Mesendoderm (in vitro differentiated cells): Measurements from ENCODE around the gene ARFGEF3.

Source experiments
- DNase-seq: peaks from one replicate; pipeline ENCODE4 v3.0.0; 2013
- H2AK5ac ChIP-seq: 2 replicates; pipeline ENCODE4 v1.6.1; 2013; ENCODE audit warnings: low read length, inconsistent platforms
- H2BK120ac ChIP-seq: 2 replicates; pipeline ENCODE4 v1.6.1; 2013; ENCODE audit warnings: low read depth, mild to moderate bottlenecking, low read length, moderate library complexity, mixed read lengths
- H2BK15ac ChIP-seq: replicated peaks from 2 replicates; pipeline ENCODE4 v1.6.1; 2013; ENCODE audit warnings: low read depth, mild to moderate bottlenecking, moderate library complexity
- H2BK5ac ChIP-seq: 2 replicates; pipeline ENCODE4 v1.6.1; 2013; ENCODE audit warnings: low read length, inconsistent platforms
- H3K18ac ChIP-seq: 2 replicates; pipeline ENCODE4 v1.6.1; 2013; ENCODE audit warnings: mild to moderate bottlenecking, low read length, mixed read lengths
- H3K23ac ChIP-seq: one replicate; pipeline ENCODE4 v1.6.1; 2013; ENCODE audit warnings: low read length
- H3K27ac ChIP-seq: 2 replicates; pipeline ENCODE4 v1.5.1; 2013; ENCODE audit warnings: low read depth, mild to moderate bottlenecking, inconsistent platforms, low read length, moderate library complexity
- H3K27me3 ChIP-seq: 2 replicates; pipeline ENCODE4 v1.6.1; 2013; ENCODE audit warnings: low read length, control low read depth, mild to moderate bottlenecking, inconsistent platforms; ENCODE audit not compliant: insufficient read depth, poor library complexity
- H3K36me3 ChIP-seq: 2 replicates; pipeline ENCODE4 v1.6.1; 2013; ENCODE audit warnings: low read length, inconsistent platforms; ENCODE audit not compliant: control insufficient read depth, insufficient read depth
- H3K4ac ChIP-seq: one replicate; pipeline ENCODE4 v1.6.1; 2013; ENCODE audit warnings: low read depth, mild to moderate bottlenecking, low read length, moderate library complexity
- H3K4me1 ChIP-seq: 2 replicates; pipeline ENCODE4 v1.6.1; 2013; ENCODE audit warnings: low read depth, low read length, inconsistent platforms; ENCODE audit not compliant: control insufficient read depth
- H3K4me2 ChIP-seq: 2 replicates; pipeline ENCODE4 v1.6.1; 2013; ENCODE audit warnings: low read length
- H3K4me3 ChIP-seq: 2 replicates; pipeline ENCODE4 v1.5.1; 2013; ENCODE audit warnings: mild to moderate bottlenecking, low read length
- H3K56ac ChIP-seq: one replicate; pipeline ENCODE4 v1.6.1; 2013; ENCODE audit warnings: low read length
- H3K79me1 ChIP-seq: 2 replicates; pipeline ENCODE4 v1.6.1; 2013; ENCODE audit warnings: low read length, inconsistent platforms
- H3K79me2 ChIP-seq: 2 replicates; pipeline ENCODE4 v1.6.1; 2013; ENCODE audit warnings: mild to moderate bottlenecking, low read length; ENCODE audit not compliant: control insufficient read depth, insufficient read depth
- H3K9ac ChIP-seq: 2 replicates; pipeline ENCODE4 v1.6.1; 2013; ENCODE audit warnings: low read length, inconsistent platforms
- H4K5ac ChIP-seq: one replicate; pipeline ENCODE4 v1.6.1; 2013; ENCODE audit warnings: low read length
- H4K8ac ChIP-seq: one replicate; pipeline ENCODE4 v1.6.1; 2013; ENCODE audit warnings: low read depth, mild to moderate bottlenecking, control low read depth, low read length, moderate library complexity
- WGBS: extraction: QIAGEN DNeasy Blood & Tissue Kit; methylation state at CpG from one replicate; pipeline ENCODE4 v1.1.7; 2013; ENCODE audit warnings: low lambda C conversion rate, missing lambda C conversion rate; ENCODE audit not compliant: insufficient coverage; ENCODE audit errors: extremely low coverage; 5-methylcytosine and 5-hydroxymethylcytosine counted together

ARFGEF3 gene

DNA sequence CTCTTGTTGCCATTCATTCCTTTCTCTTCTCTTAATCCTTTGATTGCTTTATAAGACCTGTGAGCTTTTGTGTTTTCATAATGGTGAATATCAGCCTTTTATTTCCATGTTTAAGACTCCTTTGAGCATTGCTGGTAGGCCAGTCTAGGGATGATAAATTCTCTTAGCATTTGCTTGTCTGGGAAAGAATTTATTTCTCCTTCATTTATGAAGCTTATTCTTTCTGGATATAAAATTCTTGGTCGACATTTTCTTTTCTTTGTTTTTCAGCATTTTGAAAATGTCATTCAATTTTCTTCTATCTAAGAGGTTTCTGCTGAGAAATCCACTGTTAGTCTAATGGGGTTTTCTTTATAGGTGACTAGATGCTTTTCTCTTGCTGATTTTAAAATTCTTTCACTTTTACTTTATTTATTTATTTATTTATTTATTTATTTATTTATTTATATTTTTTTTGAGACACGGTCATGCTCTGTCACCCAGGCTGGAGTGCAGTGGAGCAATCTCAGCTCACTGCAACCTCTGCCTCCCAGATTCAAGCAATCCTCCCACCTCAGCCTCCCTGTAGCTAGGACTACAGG, 15.0 kb downstream of the ARFGEF3 start:
- no peak overlapping the region for H3K4me2 ChIP-seq
- no peak overlapping the region for H3K4me3 ChIP-seq
- no peak overlapping the region for H3K56ac ChIP-seq
- H2BK15ac ChIP-seq = no peak overlapping the region
- DNase-seq = no peak
- no peaks in the 10 kb centered on the region for H3K27me3 ChIP-seq
- H3K9ac ChIP-seq = no peak overlapping the region
- H4K8ac ChIP-seq = no peak overlapping the region
- WGBS = no CpG with 5 or more reads among the region's 2 CpGs
- H2BK120ac ChIP-seq = no peak overlapping the region
- no peaks in the 10 kb centered on the region for H3K4me1 ChIP-seq
- H3K18ac ChIP-seq = no peak overlapping the region
- no peak overlapping the region for H3K4ac ChIP-seq
- no peaks in the 10 kb centered on the region for H3K79me2 ChIP-seq
- no peaks in the 10 kb centered on the region for H3K79me1 ChIP-seq
- no peak overlapping the region for H2BK5ac ChIP-seq
- no peak overlapping the region for H4K5ac ChIP-seq
- H3K27ac ChIP-seq = no peak overlapping the region
- no peak overlapping the region for H3K23ac ChIP-seq
- no peaks in the 10 kb centered on the region for H3K36me3 ChIP-seq
- no peak overlapping the region for H2AK5ac ChIP-seq

DNA sequence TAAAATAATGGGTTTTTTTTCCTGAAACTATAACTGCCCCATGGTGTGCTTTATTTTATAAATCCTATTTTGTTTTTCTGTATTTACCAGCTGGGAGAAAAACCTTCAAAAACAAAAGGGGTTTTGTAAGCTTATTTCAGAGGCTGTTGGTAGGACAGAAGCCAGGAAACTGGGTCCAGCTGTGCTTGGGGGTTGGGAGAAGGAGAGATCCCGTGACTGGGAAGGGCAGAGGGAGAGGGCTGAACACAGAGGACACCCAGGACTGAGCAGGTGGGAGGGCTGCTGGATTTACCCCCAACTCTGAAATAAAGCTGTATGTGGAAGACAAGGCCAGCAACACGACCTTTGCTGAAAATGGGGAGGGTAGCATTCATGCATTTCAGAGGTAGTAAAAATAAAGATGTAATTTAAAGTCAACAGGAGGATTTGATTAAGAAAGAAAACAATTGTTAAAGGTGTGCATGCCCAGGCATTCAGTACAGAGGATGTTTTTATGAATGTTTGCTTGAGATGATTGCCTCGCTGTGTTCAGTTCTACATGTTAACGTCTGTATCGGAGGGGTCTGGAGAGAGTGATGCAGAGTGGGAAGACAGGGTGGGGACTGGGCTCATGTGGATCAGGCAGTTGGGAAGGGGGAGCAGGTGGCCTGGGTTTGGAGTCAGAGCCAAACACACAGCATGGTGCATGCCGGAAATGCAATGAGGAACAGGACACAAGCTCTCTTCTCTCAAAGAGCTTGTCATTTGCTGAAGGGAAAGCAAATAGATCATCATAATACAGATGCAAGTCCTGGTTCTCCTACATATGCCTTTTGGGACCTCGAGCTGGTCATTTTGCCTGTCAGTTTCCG, 21.4 kb downstream of the ARFGEF3 start:
- Histone ChIP-seq H4K8ac (no peak overlapping the region), H3K56ac (no peak overlapping the region), H3K79me1 (no peaks in the 10 kb centered on the region), H3K36me3 (no peaks in the 10 kb centered on the region), H2AK5ac (no peak overlapping the region), H2BK5ac (no peak overlapping the region), H3K4ac (no peak overlapping the region), H2BK15ac (no peak overlapping the region), H2BK120ac (no peak overlapping the region), H3K27me3 (no peaks in the 10 kb centered on the region), H4K5ac (no peak overlapping the region), H3K18ac (no peak overlapping the region), H3K9ac (no peak overlapping the region), H3K27ac (no peak overlapping the region), H3K4me1 (no peaks in the 10 kb centered on the region), H3K23ac (no peak overlapping the region), H3K79me2 (no peaks in the 10 kb centered on the region), H3K4me2 (no peak overlapping the region), H3K4me3 (no peak overlapping the region)
- WGBS = no CpG with 5 or more reads among the region's 8 CpGs
- DNase-seq = no peak

DNA sequence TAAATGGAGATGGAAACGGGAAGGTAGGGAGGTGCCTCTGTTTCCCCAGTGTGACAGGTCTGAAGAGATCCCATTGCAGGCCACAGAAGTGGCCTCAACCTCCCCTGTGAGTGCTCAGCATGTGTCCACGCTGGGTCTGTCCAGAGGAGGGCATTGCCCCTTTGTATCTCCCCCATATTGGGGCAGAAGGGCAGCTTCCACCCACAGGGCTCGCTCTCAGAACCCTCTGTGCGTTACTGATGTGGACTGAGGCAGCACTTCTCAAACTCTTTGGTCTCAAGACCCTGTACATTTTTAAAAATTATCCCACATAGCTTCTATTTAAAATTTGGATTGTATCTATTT, 22.0 kb downstream of the ARFGEF3 start:
- Histone ChIP-seq H3K56ac (no peak overlapping the region), H2BK15ac (no peak overlapping the region), H2BK5ac (no peak overlapping the region), H3K23ac (no peak overlapping the region), H3K79me1 (no peaks in the 10 kb centered on the region), H3K4ac (no peak overlapping the region), H3K9ac (no peak overlapping the region), H3K4me2 (no peak overlapping the region), H3K18ac (no peak overlapping the region), H3K27me3 (no peaks in the 10 kb centered on the region), H4K5ac (no peak overlapping the region), H3K4me1 (no peaks in the 10 kb centered on the region), H3K4me3 (no peak overlapping the region), H3K27ac (no peak overlapping the region), H3K79me2 (no peaks in the 10 kb centered on the region), H2BK120ac (no peak overlapping the region), H3K36me3 (no peaks in the 10 kb centered on the region), H4K8ac (no peak overlapping the region), H2AK5ac (no peak overlapping the region)
- no peak for DNase-seq
- no CpG with 5 or more reads among the region's 4 CpGs for WGBS

DNA sequence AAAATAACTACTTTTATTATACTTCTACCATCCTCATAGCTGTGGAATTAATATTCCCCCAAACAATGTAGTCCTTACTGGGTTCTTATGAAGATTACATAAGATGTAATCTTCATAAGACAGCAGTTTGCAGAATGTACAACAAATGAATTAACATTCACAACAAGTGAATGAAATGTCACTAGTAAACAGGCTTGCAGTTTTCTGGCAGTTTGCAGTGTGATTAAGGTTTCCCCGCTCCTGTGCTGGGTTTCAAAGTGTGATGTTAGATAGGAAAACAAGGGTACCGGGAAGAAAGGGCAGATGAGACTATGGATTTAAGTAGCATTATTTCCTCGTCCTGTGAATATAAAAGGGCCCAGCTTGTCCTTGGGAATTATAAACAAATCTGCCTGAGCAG, 22.5 kb downstream of the ARFGEF3 start:
- no peak overlapping the region for H2BK120ac ChIP-seq
- H2AK5ac ChIP-seq = no peak overlapping the region
- H3K4me3 ChIP-seq = no peak overlapping the region
- no peak overlapping the region for H3K23ac ChIP-seq
- WGBS = no CpG with 5 or more reads among the region's 3 CpGs
- H3K79me1 ChIP-seq = no peaks in the 10 kb centered on the region
- H2BK5ac ChIP-seq = no peak overlapping the region
- no peak overlapping the region for H3K9ac ChIP-seq
- no peak overlapping the region for H4K5ac ChIP-seq
- H3K27me3 ChIP-seq = no peaks in the 10 kb centered on the region
- no peak overlapping the region for H2BK15ac ChIP-seq
- no peak overlapping the region for H3K4ac ChIP-seq
- no peak overlapping the region for H3K56ac ChIP-seq
- DNase-seq = no peak
- no peaks in the 10 kb centered on the region for H3K79me2 ChIP-seq
- no peaks in the 10 kb centered on the region for H3K36me3 ChIP-seq
- no peaks in the 10 kb centered on the region for H3K4me1 ChIP-seq
- H3K27ac ChIP-seq = no peak overlapping the region
- H3K4me2 ChIP-seq = no peak overlapping the region
- H3K18ac ChIP-seq = no peak overlapping the region
- H4K8ac ChIP-seq = no peak overlapping the region

DNA sequence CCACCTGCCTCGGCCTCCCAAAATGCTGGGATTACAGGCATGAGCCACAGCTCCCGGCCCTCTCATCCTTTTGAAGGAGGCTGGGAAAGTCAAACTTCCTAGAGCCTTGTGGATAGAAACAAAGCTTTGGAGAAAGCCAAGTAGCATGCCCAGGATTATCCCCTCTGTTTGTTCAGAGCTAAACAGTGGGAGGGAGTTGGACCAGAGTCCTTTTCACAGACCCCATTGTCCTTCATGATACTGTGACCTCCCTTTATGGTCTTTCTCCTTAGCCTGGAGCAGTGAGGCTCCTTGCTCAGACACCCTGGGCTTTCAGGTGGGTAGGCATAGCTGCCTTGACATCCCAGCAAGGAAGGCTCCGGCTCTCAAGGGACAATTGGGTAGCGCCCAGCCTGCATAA, 25.4 kb downstream of the ARFGEF3 start:
- no peak overlapping the region for H3K4me2 ChIP-seq
- H4K5ac ChIP-seq = no peak overlapping the region
- H4K8ac ChIP-seq = no peak overlapping the region
- H2BK5ac ChIP-seq = no peak overlapping the region
- H3K27me3 ChIP-seq = no peaks in the 10 kb centered on the region
- no peak overlapping the region for H3K23ac ChIP-seq
- DNase-seq = no peak
- no peak overlapping the region for H3K4ac ChIP-seq
- no peaks in the 10 kb centered on the region for H3K79me2 ChIP-seq
- no peak overlapping the region for H3K9ac ChIP-seq
- H3K56ac ChIP-seq = no peak overlapping the region
- no peak overlapping the region for H3K27ac ChIP-seq
- no peaks in the 10 kb centered on the region for H3K4me1 ChIP-seq
- H2AK5ac ChIP-seq = no peak overlapping the region
- no peak overlapping the region for H2BK15ac ChIP-seq
- WGBS = no CpG with 5 or more reads among the region's 4 CpGs
- H3K4me3 ChIP-seq = no peak overlapping the region
- no peak overlapping the region for H3K18ac ChIP-seq
- no peak overlapping the region for H2BK120ac ChIP-seq
- no peaks in the 10 kb centered on the region for H3K79me1 ChIP-seq
- no peaks in the 10 kb centered on the region for H3K36me3 ChIP-seq
